DND-41 (cell line): Measurements from ENCODE around the gene CNTN5.

Experiments
- ATAC-seq: fragments of 200-7000 bp; cut with Tn5 transposase; 3 replicates; pipeline ENCODE4 v1.9.1; 2021; ENCODE audit warnings: low read depth; ENCODE audit not compliant: insufficient read depth
- DNase-seq: peaks from one replicate; pipeline ENCODE4 v3.0.0-alpha.2; 2020
- H2AFZ ChIP-seq: 2 replicates; pipeline ENCODE4 v1.6.0; 2012; ENCODE audit warnings: low read depth, low read length
- H3K27ac ChIP-seq: 2 replicates; pipeline ENCODE4 v1.5.1; 2012; ENCODE audit warnings: low read length, inconsistent platforms
- H3K27me3 ChIP-seq: fragments of 200-600 bp; sonication (generic); 2 replicates; pipeline ENCODE4 v1.6.0; 2012; ENCODE audit warnings: low read length, mild to moderate bottlenecking, inconsistent platforms; ENCODE audit not compliant: insufficient read depth, poor library complexity
- H3K36me3 ChIP-seq: 2 replicates; pipeline ENCODE4 v1.5.1; 2012; ENCODE audit warnings: low read length, inconsistent platforms; ENCODE audit not compliant: insufficient read depth
- H3K4me1 ChIP-seq: 2 replicates; pipeline ENCODE4 v1.5.1; 2012; ENCODE audit warnings: mild to moderate bottlenecking, low read length; ENCODE audit not compliant: insufficient read depth
- H3K4me2 ChIP-seq: 2 replicates; pipeline ENCODE4 v1.6.0; 2012; ENCODE audit warnings: mild to moderate bottlenecking, moderate library complexity, low read length, inconsistent platforms; ENCODE audit not compliant: insufficient read depth
- H3K4me3 ChIP-seq, 2 experiments: fragments of 200-600 bp in 1 of 2; shearing (Covaris generic) in 1 of 2; 2 replicates each; pipeline ENCODE4 v1.5.1; 2012 to 2016; ENCODE audit warnings: inconsistent platforms in 2 of 2, low read length in 2 of 2, mild to moderate bottlenecking in 2 of 2, low read depth in 1 of 2, moderate library complexity in 1 of 2
- H3K79me2 ChIP-seq: 2 replicates; pipeline ENCODE4 v1.6.0; 2012; ENCODE audit warnings: low read length, inconsistent platforms; ENCODE audit not compliant: insufficient read depth
- H3K9ac ChIP-seq: 2 replicates; pipeline ENCODE4 v1.6.0; 2012; ENCODE audit warnings: low read depth, mild to moderate bottlenecking, inconsistent platforms, low read length, moderate library complexity
- H3K9me3 ChIP-seq: 2 replicates; pipeline ENCODE4 v1.5.1; 2012; ENCODE audit warnings: low read length, moderate library complexity, mild to moderate bottlenecking, inconsistent platforms; ENCODE audit not compliant: insufficient read depth, severe bottlenecking
- H4K20me1 ChIP-seq: 2 replicates; pipeline ENCODE4 v1.6.0; 2012; ENCODE audit warnings: low read length; ENCODE audit not compliant: insufficient read depth
- EZH2 ChIP-seq: IDR thresholded peaks from 3 replicates; pipeline ENCODE4 v1.6.1; 2012; ENCODE audit warnings: borderline replicate concordance, low read depth, mild to moderate bottlenecking, moderate library complexity, low read length, inconsistent platforms; ENCODE audit not compliant: severe bottlenecking
- TF ChIP-seq, protein P1 (sequence below): IDR thresholded peaks from 2 replicates; pipeline ENCODE4 v1.5.1; 2012; ENCODE audit warnings: borderline replicate concordance, low read length, moderate library complexity, mild to moderate bottlenecking; ENCODE audit not compliant: poor library complexity, severe bottlenecking; ENCODE audit errors: extremely low read depth

CNTN5 gene

DNA sequence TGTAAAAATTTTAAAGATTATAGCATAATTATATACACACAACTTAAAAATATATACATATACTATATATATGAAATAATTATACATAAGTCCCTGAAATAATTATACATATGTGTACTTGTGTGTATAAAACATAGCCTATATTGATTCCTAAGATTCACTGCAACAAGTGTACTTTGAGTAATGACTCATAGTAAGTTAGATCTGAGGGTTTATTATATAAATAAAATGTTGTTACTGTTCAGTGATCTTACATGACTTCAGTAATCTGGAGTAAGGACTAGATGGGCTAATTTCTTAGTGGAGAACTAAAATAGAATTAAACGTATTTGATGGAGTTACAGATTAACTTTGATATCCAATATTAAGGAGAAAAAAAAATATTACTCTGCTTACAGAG is 350.5 kb downstream of the CNTN5 start:
- no peak for DNase-seq
- no peaks in the 10 kb centered on the region for H3K27me3 ChIP-seq

DNA sequence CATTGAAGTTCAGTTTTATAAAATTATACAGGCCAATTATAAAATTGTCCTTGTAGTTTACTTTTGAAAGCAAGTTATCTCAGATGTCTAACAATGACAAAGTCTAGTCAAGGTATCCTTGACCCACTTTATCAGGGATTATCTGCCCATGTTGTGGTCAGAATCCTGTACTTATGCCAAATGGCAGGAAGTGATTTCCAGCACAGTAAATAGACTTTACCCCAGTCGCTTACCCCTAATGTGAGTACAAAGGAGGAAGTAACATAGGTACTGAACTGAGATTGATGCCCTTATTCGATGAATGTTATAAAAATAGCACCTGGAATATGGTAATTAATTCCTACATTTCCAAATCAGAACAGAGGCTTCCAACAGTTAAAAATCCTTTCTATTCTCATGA is 355.7 kb downstream of the CNTN5 start:
- no peak overlapping the region for H2AFZ ChIP-seq

More for the DNA sequence above, 350.5 kb downstream of the CNTN5 start:
- ATAC-seq: no peak
- Histone ChIP-seq H3K27ac (no peak overlapping the region), H3K4me2 (no peak overlapping the region), H3K79me2 (no peaks in the 10 kb centered on the region), H3K9ac (no peak overlapping the region), H3K9me3 (no peaks in the 10 kb centered on the region), H3K36me3 (no peaks in the 10 kb centered on the region), H2AFZ (no peak overlapping the region), H3K4me1 (no peaks in the 10 kb centered on the region), H4K20me1 (no peaks in the 10 kb centered on the region), H3K4me3 (no peak overlapping the region)
- TF ChIP-seq EZH2: no peak
- TF ChIP-seq, protein P1, sequence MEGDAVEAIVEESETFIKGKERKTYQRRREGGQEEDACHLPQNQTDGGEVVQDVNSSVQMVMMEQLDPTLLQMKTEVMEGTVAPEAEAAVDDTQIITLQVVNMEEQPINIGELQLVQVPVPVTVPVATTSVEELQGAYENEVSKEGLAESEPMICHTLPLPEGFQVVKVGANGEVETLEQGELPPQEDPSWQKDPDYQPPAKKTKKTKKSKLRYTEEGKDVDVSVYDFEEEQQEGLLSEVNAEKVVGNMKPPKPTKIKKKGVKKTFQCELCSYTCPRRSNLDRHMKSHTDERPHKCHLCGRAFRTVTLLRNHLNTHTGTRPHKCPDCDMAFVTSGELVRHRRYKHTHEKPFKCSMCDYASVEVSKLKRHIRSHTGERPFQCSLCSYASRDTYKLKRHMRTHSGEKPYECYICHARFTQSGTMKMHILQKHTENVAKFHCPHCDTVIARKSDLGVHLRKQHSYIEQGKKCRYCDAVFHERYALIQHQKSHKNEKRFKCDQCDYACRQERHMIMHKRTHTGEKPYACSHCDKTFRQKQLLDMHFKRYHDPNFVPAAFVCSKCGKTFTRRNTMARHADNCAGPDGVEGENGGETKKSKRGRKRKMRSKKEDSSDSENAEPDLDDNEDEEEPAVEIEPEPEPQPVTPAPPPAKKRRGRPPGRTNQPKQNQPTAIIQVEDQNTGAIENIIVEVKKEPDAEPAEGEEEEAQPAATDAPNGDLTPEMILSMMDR: no peak

DNA sequence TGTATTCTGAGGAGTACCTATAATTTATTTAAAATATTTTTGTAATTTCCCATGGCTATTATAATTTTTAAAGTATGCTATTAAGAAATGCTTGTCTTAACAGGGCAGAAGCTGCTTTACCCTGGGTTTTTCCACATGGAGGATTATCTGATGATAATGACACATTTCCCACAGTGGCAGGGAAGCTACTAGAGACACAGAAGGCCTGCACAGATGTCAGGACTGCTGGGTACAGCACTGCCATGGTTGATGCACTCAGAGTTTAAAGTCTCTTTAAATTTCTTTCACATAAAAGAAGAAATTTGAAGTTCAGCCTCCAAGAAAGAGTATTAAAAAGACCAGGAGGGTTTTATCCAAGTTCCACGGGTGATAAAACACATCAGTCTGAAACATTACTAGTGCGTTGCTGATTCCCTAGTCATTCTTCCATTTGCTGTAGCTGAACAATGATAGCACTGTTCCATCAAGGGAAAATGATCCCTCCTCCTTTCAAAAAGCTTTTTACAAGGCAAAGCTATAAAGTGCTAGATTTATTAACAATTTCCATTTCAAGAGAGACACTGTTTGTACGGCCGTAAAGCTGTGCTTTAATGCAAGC is 363.0 kb downstream of the CNTN5 start:
- Histone ChIP-seq H3K79me2 (no peaks in the 10 kb centered on the region), H3K4me2 (no peak overlapping the region), H4K20me1 (no peaks in the 10 kb centered on the region), H3K36me3 (no peaks in the 10 kb centered on the region), H3K27ac (no peak overlapping the region), H3K9me3 (no peaks in the 10 kb centered on the region), H3K27me3 (no peaks in the 10 kb centered on the region), H3K4me3 (no peak overlapping the region), H3K4me1 (no peaks in the 10 kb centered on the region), H3K9ac (no peak overlapping the region), H2AFZ (no peak overlapping the region)
- no peak for DNase-seq
- no peak for ATAC-seq
- TF ChIP-seq EZH2: no peak
- TF ChIP-seq, protein P1: no peak

More for the DNA sequence above, 355.7 kb downstream of the CNTN5 start:
- Histone ChIP-seq H3K27ac (no peak overlapping the region), H3K27me3 (no peaks in the 10 kb centered on the region), H3K36me3 (no peaks in the 10 kb centered on the region), H3K4me3 (no peak overlapping the region), H3K79me2 (no peaks in the 10 kb centered on the region), H3K4me1 (no peaks in the 10 kb centered on the region), H3K9me3 (no peaks in the 10 kb centered on the region), H3K9ac (no peak overlapping the region), H4K20me1 (no peaks in the 10 kb centered on the region), H3K4me2 (no peak overlapping the region)
- ATAC-seq: no peak
- DNase-seq: no peak
- no peak for TF ChIP-seq EZH2
- TF ChIP-seq, protein P1: no peak
